H1 (cell line): ENCODE measurements around the gene RPL14. TPM values are rescaled to one million over a fixed set of nuclear protein-coding genes. Genes with fewer than 3 reads are reported as not detected.

Experiments used
- BRCA1 ChIP-seq: IDR thresholded peaks from 2 replicates; pipeline ENCODE4 v1.6.1; 2012; ENCODE audit warnings: low read depth, low read length, improper control_type of control experiment
- CBX5 ChIP-seq: fragments of 300-800, 300-1000 bp; sonication (generic); IDR thresholded peaks from 2 replicates; pipeline ENCODE4 v1.7.1; 2016; ENCODE audit warnings: antibody characterized with exemption, low read length, low read depth
- EP300 ChIP-seq, 2 experiments: IDR thresholded peaks; 1 replicate in 1 of 2; 2 replicates in 1 of 2; pipeline ENCODE4 v1.6.1; 2011 to 2012; ENCODE audit warnings: low read depth in 2 of 2, low read length in 2 of 2, mild to moderate bottlenecking in 2 of 2, borderline replicate concordance in 1 of 2, inconsistent platforms in 1 of 2, moderate library complexity in 1 of 2
- JUND ChIP-seq: IDR thresholded peaks from 2 replicates; pipeline ENCODE4 v1.6.1; 2011; ENCODE audit warnings: mild to moderate bottlenecking, improper control_type of control experiment, low read length
- SP4 ChIP-seq: IDR thresholded peaks from 2 replicates; pipeline ENCODE4 v1.6.1; 2012; ENCODE audit warnings: low read length, inconsistent platforms
- TAF1 ChIP-seq: IDR thresholded peaks from 2 replicates; pipeline ENCODE4 v1.6.1; 2011; ENCODE audit warnings: mild to moderate bottlenecking, low read depth, low read length
- TBP ChIP-seq: IDR thresholded peaks from 2 replicates; pipeline ENCODE4 v1.6.1; 2011; ENCODE audit warnings: low read depth, low read length, improper control_type of control experiment
- polyA plus RNA-seq, 7 experiments: library from polyadenylated mRNA; depleted of rRNA in 3 of 7; stranded (reverse) in 5 of 7; unstranded in 2 of 7; fragments of >200 nt in 5 of 7; fragments of 200-250 nt in 2 of 7; gene quantifications; 1 replicate in 5 of 7; 2 replicates in 1 of 7; 4 replicates in 1 of 7; pipeline versions ENCODE4 v1.2.1 to v1.2.3, GENCODE V29; 2011 to 2013; ENCODE audit warnings: missing spikeins in 2 of 7, mixed read lengths in 2 of 7
- total RNA-seq: library from RNA; stranded (reverse); fragmentation: NEBNext Ultra II Directional; extraction: Animal tissue kit (Norgen Biotek cat#: 25700); gene quantifications from 2 replicates; pipeline ENCODE4 v1.2.1, GENCODE V29; 2021
- TF ChIP-seq, protein P1 (sequence below): IDR thresholded peaks from 2 replicates; pipeline ENCODE4 v1.6.1; 2012; ENCODE audit warnings: inconsistent platforms
- TF ChIP-seq, protein P2 (sequence below): IDR thresholded peaks from 2 replicates; pipeline ENCODE4 v1.6.1; 2012; ENCODE audit warnings: low read length, inconsistent platforms
- TF ChIP-seq, protein P3 (sequence below): IDR thresholded peaks from 2 replicates; pipeline ENCODE4 v1.6.1; 2012; ENCODE audit warnings: inconsistent platforms

Gene RPL14
- total and polyA plus RNA-seq, 2 of the 8 experiments (the other 6 are each of a cell fraction or from before 2014, with no cell fraction given), result 1,192 to 2,341 TPM

DNA sequence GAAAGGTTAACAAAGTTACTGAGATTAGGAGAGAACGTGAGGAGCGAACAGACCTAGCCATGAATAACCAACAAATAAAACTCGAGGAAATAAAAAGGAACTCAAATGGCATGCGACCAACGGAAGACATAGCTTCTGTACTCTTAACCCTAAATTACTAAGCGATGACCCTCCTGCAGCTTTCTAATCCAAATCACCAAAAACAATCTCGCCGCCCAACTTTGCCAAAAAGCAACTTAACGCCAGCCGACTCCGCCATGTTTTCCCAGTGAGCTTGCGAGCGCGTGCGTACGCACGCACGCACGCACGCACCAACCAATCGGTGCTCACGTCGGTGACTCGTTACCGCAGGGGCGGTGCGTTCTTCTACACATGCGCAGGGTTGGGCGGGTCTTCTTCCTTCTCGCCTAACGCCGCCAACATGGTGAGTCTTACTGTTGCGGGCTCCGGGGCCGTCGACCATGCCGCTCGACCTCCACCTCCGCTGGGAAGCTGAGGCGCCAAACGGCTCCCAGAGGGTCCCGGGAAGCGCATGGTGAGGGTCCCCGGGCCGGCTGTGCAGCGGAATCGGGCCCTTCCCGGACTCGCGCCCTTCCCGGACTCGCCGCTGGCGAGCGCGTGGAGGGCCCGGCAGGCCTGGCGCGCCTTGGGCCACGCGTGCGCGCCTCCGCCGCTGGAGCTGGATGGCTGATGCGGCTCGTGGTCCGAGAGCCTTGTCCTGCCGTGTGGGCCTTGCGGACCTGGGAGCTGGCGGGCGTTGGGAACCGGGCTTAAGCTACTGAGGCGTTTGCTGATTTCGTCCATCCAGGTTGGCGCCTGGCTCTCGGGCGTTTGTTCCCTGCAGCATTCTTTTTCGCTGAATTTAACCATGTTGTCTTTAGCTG is at the start of gene RPL14 (continued):
- TF ChIP-seq TBP (peak; percentile 96), EP300 (IDR thresholded peaks at IDR 0.05; ENCODE audit: borderline replicate concordance in 1 of 2, low read depth in 2 of 2, low read length in 2 of 2) (no peak), CBX5 (no peak), SP4 (peak; percentile 66; the same call in 1 of the 2 replicates), JUND (peak; percentile 19; the same call in 1 of the 2 replicates), BRCA1 (no peak), TAF1 (peak; percentile 97)
- TF ChIP-seq, protein P1, sequence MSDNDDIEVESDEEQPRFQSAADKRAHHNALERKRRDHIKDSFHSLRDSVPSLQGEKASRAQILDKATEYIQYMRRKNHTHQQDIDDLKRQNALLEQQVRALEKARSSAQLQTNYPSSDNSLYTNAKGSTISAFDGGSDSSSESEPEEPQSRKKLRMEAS, result peak; percentile 73
- TF ChIP-seq, protein P2, sequence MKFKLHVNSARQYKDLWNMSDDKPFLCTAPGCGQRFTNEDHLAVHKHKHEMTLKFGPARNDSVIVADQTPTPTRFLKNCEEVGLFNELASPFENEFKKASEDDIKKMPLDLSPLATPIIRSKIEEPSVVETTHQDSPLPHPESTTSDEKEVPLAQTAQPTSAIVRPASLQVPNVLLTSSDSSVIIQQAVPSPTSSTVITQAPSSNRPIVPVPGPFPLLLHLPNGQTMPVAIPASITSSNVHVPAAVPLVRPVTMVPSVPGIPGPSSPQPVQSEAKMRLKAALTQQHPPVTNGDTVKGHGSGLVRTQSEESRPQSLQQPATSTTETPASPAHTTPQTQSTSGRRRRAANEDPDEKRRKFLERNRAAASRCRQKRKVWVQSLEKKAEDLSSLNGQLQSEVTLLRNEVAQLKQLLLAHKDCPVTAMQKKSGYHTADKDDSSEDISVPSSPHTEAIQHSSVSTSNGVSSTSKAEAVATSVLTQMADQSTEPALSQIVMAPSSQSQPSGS, result no peak
- TF ChIP-seq, protein P3, sequence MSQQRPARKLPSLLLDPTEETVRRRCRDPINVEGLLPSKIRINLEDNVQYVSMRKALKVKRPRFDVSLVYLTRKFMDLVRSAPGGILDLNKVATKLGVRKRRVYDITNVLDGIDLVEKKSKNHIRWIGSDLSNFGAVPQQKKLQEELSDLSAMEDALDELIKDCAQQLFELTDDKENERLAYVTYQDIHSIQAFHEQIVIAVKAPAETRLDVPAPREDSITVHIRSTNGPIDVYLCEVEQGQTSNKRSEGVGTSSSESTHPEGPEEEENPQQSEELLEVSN, result peak; percentile 36; the same call in 1 of the 2 replicates
